ENCODE measurements around the gene HOXA3.

Gene HOXA3

GRCh38 chr7:27165089-27165995 lies 13.0 kb upstream of the HOXA3 start, which contains the start of gene HOXA9:
Gene HOXA9 (minus strand): TSS chr7:27165537. CDS start chr7:27165457, 80 bp downstream.
- DNase-seq = peak; percentile 35

DNA sequence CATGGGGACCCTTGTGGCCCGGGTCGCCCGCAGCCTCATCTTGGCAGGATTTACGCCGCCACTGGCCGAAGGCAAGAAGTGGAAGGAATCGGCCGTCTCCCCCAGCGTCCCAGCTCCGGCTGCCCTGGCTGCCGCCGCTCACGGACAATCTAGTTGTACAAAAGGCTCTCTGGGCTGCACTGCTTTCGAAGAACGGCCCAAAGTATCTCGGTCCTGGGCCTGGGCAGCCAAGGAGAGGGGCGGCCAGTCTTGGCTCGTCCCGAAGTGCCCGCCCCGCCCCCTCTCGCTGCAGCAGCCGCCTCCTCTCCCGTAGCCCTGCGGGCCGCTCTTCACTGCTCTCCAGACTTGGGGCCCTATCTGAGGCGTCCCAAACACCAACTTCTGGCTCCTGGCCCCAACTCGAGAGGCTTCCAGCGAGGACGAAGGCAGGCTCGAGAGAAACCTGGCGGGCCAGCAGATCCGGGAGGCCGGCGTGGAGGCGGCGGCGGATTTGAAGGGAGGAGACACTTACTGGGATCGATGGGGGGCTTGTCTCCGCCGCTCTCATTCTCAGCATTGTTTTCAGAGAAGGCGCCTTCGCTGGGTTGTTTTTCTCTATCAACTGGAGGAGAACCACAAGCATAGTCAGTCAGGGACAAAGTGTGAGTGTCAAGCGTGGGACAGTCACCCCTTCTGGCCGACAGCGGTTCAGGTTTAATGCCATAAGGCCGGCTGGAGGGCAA lies 12.1 kb upstream of the HOXA3 start:
- no peak for DNase-seq

GRCh38 chr7:27164045-27164366 lies 11.6 kb upstream of the HOXA3 start:
- no peak for DNase-seq

DNA sequence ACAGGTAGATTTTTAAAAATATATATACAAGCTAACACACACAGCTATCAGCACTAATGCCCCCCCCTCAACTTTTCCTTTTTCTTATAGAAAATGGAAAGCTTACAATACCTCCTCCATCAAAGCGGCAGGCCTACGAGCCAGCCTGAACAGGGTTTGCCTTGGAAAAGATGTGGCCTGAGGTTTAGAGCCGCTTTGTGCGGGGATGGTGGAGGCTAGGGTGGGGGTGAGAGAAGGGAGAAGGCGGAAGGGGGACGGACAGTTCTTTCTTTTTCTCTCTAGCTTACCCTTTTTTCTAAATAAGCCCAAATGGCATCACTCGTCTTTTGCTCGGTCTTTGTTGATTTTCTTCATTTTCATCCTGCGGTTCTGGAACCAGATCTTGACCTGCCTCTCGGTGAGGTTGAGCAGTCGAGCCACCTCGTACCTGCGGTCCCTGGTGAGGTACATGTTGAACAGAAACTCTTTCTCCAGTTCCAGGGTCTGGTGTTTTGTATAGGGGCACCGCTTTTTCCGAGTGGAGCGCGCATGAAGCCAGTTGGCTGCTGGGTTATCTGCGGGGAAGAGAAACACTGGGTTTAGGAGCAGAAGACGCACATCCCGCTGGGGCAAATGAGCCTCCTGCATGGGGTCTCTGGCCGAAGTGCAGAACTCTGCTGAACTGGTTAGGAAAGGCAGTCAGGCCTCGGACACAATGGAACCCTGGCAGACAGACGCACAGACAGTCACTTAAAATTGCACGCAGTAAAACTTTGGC lies 11.1 kb upstream of the HOXA3 start:
- no peak for DNase-seq

DNA sequence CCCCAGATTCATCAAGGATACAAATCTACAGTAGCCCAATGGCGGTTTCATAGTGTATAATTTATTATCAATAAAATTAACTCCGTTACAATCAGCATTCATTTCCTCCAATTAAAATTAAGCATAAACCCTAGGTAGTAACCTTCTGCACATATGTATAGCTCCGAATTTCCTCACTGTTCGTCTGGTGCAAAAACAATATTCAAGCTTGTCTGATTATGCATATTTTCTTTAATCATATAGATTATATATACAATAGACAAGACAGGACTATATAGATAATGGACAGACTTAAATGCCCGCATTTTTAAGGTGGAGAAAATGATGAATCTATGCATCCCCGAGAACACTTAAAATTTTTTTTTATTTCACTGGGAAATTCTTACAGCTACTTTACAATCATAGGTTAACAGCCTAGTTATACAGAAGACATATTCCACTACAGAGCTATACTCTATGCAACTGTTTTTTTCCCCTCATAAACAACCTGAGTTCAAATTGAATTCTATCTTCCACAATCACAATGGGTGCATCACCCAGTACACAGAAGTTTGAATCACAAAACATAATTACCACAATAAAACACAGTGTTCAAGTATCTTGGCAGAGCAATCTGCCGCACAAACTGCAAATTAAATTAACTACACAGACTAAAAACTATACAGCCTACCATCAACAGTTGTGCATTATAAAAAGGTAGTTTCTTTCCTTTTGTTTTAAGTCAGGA lies 10.3 kb upstream of the HOXA3 start:
- no peak for DNase-seq

- DNase-seq = no peak
These were observed 9.6 kb upstream of the HOXA3 start for GRCh38 chr7:27161721-27162560.

DNA sequence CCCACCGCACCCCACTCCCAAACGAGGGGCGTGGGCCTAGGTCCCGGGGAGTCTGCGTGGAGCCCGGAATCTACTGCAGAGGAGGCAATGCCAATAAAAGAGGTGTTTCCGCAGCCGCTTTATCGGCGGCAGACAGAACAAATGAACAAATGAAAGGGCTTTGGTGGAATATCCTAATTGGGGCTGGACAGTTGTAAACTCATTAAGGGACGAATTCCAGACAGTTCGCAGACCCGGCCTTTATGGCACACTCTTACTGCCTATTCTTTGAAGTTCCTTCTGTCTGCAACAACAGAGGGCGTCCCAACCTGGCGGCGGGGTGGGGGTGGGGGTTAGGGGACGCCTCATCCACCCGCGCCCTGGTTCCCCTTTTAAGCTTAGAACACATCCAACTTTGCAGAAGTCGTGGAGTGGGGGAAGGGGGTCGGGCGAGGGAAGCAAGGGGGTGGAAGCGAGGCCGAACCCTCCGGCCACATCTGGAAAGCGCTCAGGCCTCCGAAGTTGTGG lies 8.9 kb upstream of the HOXA3 start:
- no peak for DNase-seq

DNA sequence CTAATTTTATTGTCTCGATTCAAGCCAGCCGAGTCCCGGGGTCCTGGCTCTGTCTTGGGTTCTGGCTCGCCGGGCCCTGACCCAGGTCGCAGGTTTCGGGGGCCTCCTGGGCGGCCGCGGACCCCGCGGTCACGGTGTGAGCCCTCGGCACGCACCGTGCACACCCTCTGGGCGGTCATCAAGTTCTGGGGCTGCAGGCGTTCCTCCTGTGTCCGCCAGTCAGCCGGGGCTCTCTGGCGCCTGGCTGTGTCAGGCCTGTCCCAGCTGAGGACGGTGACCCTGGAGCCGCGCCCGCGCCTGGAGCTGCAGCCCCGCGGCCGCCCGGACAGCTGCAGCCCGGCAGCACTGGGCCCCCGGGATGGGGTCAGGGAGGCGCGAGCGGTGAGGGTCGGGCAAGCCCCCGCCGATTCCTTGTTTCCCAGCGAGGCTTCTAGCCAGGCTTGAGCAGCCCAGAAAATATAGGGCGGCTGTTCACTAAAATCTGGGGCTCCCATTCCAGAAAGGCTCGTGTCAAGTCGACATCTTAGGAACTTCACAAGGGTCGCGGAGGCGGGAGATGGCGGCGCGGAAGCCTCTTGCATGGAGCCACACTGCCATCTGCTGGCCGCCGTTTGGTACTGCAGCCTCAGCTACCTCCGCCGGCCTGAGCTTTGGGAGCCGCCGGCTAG lies 8.3 kb upstream of the HOXA3 start:
- DNase-seq = peak; percentile 87

- DNase-seq = no peak
These were observed 7.8 kb upstream of the HOXA3 start for GRCh38 chr7:27160145-27160545.

GRCh38 chr7:27159266-27160144 lies 7.1 kb upstream of the HOXA3 start:
- DNase-seq = no peak

DNA sequence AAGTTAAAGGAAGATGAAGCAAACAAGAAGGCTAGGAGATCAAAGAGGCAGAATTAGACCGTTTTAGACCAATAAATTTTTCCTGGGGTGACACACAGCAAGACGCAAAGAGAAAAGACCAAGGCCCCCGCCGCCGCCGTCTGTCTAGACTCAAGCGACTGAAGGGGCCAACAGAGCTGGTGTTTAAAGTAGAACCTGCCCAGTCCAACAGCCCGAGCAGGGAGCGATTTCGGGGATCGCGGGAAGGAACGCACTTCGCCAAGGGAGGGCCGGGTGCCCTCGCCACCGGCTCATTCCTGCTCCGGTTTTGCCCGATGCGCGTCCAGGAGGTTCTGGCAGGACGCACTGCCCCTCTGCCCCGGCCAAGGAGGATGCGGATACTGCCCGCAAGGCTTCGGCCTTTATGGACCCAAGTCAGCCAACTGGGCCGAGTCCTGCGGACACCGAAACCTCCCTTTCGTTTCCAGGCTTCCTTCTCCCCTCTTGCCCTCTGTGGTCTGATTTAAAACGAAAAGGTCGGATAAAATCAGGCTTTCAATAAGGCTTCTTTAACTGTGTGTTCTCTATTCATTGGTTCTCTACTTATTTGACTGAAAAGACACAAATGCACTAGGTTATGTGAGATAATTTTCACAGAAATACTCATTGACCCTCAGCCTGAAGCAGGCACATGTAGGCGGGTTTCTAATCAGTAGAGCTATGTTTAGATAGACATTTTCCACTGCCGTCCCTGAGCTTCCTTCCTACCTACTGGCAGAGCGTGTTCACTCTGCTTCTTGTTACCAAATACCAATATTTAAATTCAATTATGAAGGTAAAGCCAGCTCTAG lies 6.3 kb upstream of the HOXA3 start:
- DNase-seq = no peak

GRCh38 chr7:27157702-27158431 lies 5.5 kb upstream of the HOXA3 start:
- DNase-seq = no peak

DNA sequence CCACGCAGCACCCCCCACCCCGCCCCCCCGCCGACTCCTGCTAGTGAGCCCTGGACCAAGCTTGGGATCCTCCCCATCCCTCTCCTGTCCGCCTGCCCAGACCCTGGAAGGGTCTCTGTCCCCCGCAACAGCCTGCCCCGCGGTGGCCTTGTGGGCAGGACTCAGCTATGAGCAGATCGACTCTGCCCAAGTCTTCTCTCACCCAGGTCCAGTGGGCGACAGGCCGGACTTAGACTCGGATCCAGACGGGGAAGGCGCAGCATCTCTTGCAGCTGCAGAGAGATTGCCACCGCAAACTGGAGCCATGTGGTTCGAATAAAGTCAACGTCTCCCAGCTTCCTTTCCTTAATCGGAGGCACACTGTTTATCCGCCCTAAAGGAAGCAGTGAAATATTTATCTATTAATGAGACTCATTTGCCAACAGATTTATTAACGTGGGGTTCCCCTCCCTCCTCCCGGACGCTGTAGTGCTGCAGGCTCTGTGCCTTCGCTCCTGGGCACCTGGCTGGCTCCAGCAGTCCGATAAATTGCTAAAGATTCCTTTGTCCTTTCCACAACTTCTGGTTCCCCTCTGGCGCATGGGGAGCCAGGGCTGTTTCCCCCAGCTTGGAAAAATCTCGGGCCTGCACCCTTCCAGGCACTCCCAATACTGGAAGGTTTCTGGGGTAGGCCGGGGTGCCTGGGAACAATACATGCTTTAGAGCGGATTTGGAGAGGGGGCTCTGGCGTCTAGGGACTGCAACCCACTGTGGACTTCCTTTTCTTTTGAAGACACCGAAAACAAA lies 4.7 kb upstream of the HOXA3 start:
- no peak for DNase-seq

DNA sequence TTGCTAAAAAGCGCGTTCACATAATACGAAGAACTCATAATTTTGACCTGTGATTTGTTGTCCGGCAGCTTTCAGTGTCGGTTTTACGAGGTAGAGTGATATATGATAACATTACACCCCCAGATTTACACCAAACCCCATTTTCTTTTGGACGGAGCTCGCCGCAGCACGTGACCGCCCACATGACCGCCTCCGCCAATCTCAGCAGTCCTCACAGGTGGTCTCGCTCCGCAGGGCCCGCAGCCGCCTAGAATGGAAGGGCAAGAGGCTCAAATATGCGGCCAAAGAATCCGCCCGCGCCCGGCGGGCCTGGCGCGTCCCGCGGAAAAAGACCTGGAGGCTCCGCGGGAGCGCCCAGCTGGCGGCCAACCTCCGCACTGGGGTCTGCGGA lies 4.1 kb upstream of the HOXA3 start, which contains the start of gene HOXA7:
Gene HOXA7, minus strand, starts transcription at position 168 of the 391 bp plus-strand sequence. Its CDS starts 130 bp downstream, at position 38.
- no peak for DNase-seq

DNA sequence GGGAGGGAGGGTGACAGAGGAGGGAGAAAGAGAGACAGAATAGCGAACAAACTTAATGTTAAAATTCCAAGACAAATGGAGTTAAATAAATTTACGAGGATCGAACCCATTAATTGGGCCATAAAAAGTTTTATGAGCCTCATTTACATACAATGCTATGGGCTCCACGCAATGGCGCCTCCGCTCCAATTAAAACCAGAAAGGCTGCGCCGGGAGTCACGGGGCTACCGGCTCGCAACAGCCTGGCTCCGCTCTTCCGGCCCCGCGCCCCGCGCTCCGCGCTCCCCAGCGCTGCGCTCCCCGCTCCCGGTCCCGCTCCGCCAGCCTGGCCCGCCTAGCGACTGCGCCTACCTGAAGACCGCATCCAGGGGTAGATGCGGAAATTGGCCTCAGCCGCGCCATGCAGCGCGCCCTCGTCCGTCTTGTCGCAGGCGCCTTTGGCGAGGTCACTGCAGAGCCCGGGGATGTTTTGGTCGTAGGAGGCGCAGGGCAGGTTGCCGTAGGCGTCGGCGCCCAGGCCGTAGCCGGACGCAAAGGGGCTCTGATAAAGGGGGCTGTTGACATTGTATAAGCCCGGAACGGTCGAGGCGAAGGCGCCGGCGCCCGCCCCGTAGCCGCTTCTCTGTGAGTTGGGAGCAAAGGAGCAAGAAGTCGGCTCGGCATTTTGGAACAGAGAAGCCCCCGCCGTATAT lies 3.6 kb upstream of the HOXA3 start:
- DNase-seq = no peak

Data from CD4-positive, alpha-beta T cell treated with Interleukin-12 subunit alpha and Interleukin-12 subunit beta, for 1 hour (primary cell).